ENCODE results near the gene MBD5.

DNA sequence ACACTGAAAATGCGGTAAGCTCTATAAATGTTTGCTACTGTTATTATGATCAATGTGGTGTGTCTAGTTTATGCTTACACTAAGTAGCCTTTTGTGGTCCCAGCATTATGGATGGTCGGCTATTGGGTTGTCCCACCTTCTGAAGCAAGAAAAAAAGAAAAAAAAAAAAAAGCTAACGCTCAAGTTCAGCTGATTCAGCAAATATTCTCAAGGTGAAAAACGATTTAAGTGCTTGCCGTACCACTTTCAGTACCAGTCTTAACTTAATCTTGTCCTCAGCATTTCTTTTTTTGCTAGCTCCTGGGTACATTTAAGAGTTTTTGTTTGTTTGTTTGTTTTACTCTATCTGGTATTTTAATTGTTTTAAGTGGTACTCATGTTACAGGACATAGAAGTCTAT is 87.5 kb downstream of the MBD5 start:
- TF ChIP-seq NFE2L2 (IDR thresholded peaks at IDR 0.05; ENCODE audit: low read depth, low read length) (no peak), SMC3 (IDR thresholded peaks at IDR 0.05; ENCODE audit: low read depth, low read length) (no peak), MAZ (IDR thresholded peaks at IDR 0.05; ENCODE audit: borderline replicate concordance, low read depth, low read length) (no peak)
- TF ChIP-seq, protein P1, sequence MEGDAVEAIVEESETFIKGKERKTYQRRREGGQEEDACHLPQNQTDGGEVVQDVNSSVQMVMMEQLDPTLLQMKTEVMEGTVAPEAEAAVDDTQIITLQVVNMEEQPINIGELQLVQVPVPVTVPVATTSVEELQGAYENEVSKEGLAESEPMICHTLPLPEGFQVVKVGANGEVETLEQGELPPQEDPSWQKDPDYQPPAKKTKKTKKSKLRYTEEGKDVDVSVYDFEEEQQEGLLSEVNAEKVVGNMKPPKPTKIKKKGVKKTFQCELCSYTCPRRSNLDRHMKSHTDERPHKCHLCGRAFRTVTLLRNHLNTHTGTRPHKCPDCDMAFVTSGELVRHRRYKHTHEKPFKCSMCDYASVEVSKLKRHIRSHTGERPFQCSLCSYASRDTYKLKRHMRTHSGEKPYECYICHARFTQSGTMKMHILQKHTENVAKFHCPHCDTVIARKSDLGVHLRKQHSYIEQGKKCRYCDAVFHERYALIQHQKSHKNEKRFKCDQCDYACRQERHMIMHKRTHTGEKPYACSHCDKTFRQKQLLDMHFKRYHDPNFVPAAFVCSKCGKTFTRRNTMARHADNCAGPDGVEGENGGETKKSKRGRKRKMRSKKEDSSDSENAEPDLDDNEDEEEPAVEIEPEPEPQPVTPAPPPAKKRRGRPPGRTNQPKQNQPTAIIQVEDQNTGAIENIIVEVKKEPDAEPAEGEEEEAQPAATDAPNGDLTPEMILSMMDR (conservative IDR thresholded peaks at IDR 0.05; ENCODE audit: low read depth, low read length) = no peak

Measured in IMR-90 (cell line).